Measurements from ENCODE around the gene PYGM.

PYGM gene

GRCh38 chr11:64759722-64760719, at the start of gene PYGM:
PYGM (minus strand) TSS chr11:64759974; CDS start chr11:64759898, 76 bp downstream.
- DNase-seq (ENCODE audit: low read depth in 2 of 2): no peak

- DNase-seq (ENCODE audit: low read depth in 2 of 2): no peak
Measured at GRCh38 chr11:64805481-64805880, 45.7 kb upstream of the PYGM start.

GRCh38 chr11:64804346-64805210, 44.8 kb upstream of the PYGM start:
- DNase-seq (ENCODE audit: low read depth in 2 of 2): no peak

- DNase-seq (ENCODE audit: low read depth in 2 of 2): no peak
Measured at GRCh38 chr11:64803846-64804345, 44.1 kb upstream of the PYGM start.

GRCh38 chr11:64803158-64803845, 43.5 kb upstream of the PYGM start, which contains the start of gene MAP4K2:
MAP4K2 (minus strand) TSS chr11:64803214; CDS start chr11:64803149, 65 bp downstream.
- peak; percentile 66 to 76 for DNase-seq (ENCODE audit: low read depth in 2 of 2)

- DNase-seq (ENCODE audit: low read depth in 2 of 2): no peak
Measured at GRCh38 chr11:64802370-64803157, 42.8 kb upstream of the PYGM start.

GRCh38 chr11:64801561-64802369, 42.0 kb upstream of the PYGM start:
- DNase-seq (ENCODE audit: low read depth in 2 of 2): no peak

GRCh38 chr11:64801158-64801464, 41.3 kb upstream of the PYGM start:
- DNase-seq (ENCODE audit: low read depth in 2 of 2): no peak

- DNase-seq (ENCODE audit: low read depth in 2 of 2): no peak
Measured at GRCh38 chr11:64800303-64801157, 40.8 kb upstream of the PYGM start.

GRCh38 chr11:64799623-64800302, 40.0 kb upstream of the PYGM start:
- no peak for DNase-seq (ENCODE audit: low read depth in 2 of 2)

GRCh38 chr11:64799256-64799622, 39.5 kb upstream of the PYGM start:
- no peak for DNase-seq (ENCODE audit: low read depth in 2 of 2)

GRCh38 chr11:64796757-64797541, 37.2 kb upstream of the PYGM start:
- no peak for DNase-seq (ENCODE audit: low read depth in 2 of 2)

- no peak for DNase-seq (ENCODE audit: low read depth in 2 of 2)
Measured at GRCh38 chr11:64796047-64796756, 36.4 kb upstream of the PYGM start.

GRCh38 chr11:64794526-64794925, 34.8 kb upstream of the PYGM start:
- DNase-seq (ENCODE audit: low read depth in 2 of 2): no peak

- DNase-seq (ENCODE audit: low read depth in 2 of 2): no peak
Measured at GRCh38 chr11:64793271-64794160, 33.7 kb upstream of the PYGM start.

GRCh38 chr11:64792482-64792881, 32.7 kb upstream of the PYGM start:
- DNase-seq (ENCODE audit: low read depth in 2 of 2): no peak

Data from stimulated activated CD8-positive, alpha-beta memory T cell treated with anti-CD3 and anti-CD28 coated beads, Interleukin-15, amount 100 ng/mL, for 4 hours (primary cell).